Panc1 (cell line): ENCODE measurements around the gene ROCK2. TPM values are rescaled to one million over a fixed set of nuclear protein-coding genes. Genes with fewer than 3 reads are reported as not detected.

Experiments
- ATAC-seq: fragments of 200-7000 bp; cut with Tn5 transposase; 2 replicates; pipeline ENCODE4 v1.9.1; 2020; ENCODE audit warnings: mild to moderate bottlenecking, moderate library complexity
- BruUV-seq: library from RNA; stranded (reverse); fragments of 400-500 nt; replicated peaks from 2 replicates; lab custom pipeline; 2021; lab: Mats Ljungman, UMichigan
- CTCF ChIA-PET: fragments of 300-600 bp; sonication (Branson Sonifier 250); formaldehyde crosslinking; loops from one replicate; lab custom pipeline; 2022; ENCODE audit warnings: antibody characterized with exemption; lab: Charles Lee
- POLR2A ChIA-PET: fragments of 300-600 bp; sonication (Branson Sonifier 250); formaldehyde crosslinking; loops from one replicate; lab custom pipeline; 2022; ENCODE audit warnings: antibody characterized with exemption; lab: Charles Lee
- DNase-seq: peaks from one replicate; pipeline ENCODE4 v3.0.0-alpha.2; 2010; ENCODE audit warnings: low read depth, low spot score
- H3K27ac ChIP-seq: 2 replicates; pipeline ENCODE4 v1.5.1; 2011; ENCODE audit warnings: mild to moderate bottlenecking, low read length, inconsistent platforms
- H3K27me3 ChIP-seq: fragments of 200-500 bp; sonication (Bioruptor generic); 2 replicates; pipeline ENCODE4 v1.6.0; 2014; ENCODE audit warnings: low read length, inconsistent platforms; ENCODE audit not compliant: control insufficient read depth, insufficient read depth
- H3K36me3 ChIP-seq: fragments of 200-500 bp; sonication (Bioruptor generic); 2 replicates; pipeline ENCODE4 v1.5.1; 2014; ENCODE audit warnings: inconsistent platforms, mild to moderate bottlenecking, low read length, moderate library complexity; ENCODE audit not compliant: control insufficient read depth, insufficient read depth
- H3K4me1 ChIP-seq: 2 replicates; pipeline ENCODE4 v1.5.1; 2011; ENCODE audit warnings: inconsistent platforms, mild to moderate bottlenecking, low read length, moderate library complexity; ENCODE audit not compliant: control insufficient read depth, insufficient read depth
- H3K4me3 ChIP-seq, 2 experiments: 2 replicates each; pipeline ENCODE4 v1.5.1; 2011 to 2012; ENCODE audit warnings: low read depth in 2 of 2, low read length in 2 of 2, mild to moderate bottlenecking in 2 of 2, inconsistent platforms in 1 of 2, moderate library complexity in 1 of 2
- H3K9me3 ChIP-seq: fragments of 200-500 bp; sonication (Bioruptor generic); 2 replicates; pipeline ENCODE4 v1.5.1; 2014; ENCODE audit warnings: low read depth, mild to moderate bottlenecking, inconsistent platforms, low read length, moderate library complexity; ENCODE audit not compliant: control insufficient read depth, insufficient read depth
- POLR2AphosphoS5 ChIP-seq: IDR thresholded peaks from 2 replicates; pipeline ENCODE4 v1.6.1; 2012; ENCODE audit warnings: mild to moderate bottlenecking, low read depth, low read length, moderate library complexity
- SIN3A ChIP-seq: IDR thresholded peaks from 2 replicates; pipeline ENCODE4 v1.6.1; 2012; ENCODE audit warnings: low read depth, mild to moderate bottlenecking, low read length, moderate library complexity, borderline replicate concordance; ENCODE audit not compliant: insufficient read depth
- TCF7L2 ChIP-seq: IDR thresholded peaks from 2 replicates; pipeline ENCODE4 v1.6.1; 2011; ENCODE audit warnings: mild to moderate bottlenecking, low read depth, low read length, inconsistent platforms
- in situ Hi-C: cut with HindIII; loops from 2 replicates; pipeline ENCODE4 v1.10.0; 2016; ENCODE audit warnings: low sequenced_read_pairs, low pct_unique_long_range_greater_than_20kb
- intact Hi-C: fragments of 100-400 bp; cut with micrococcal nuclease; formaldehyde crosslinking; loops from one replicate; pipeline ENCODE4 v1.10.0; 2022; ENCODE audit not compliant: unreplicated experiment
- total RNA-seq: library from RNA; stranded (reverse); gene quantifications from one replicate; pipeline ENCODE4 v1.2.1, GENCODE V29; 2021; ENCODE audit not compliant: unreplicated experiment
- TF ChIP-seq, protein P1 (sequence below), 2 experiments: IDR thresholded peaks; 2 replicates each; pipeline ENCODE4 v1.6.1; 2011 to 2012; ENCODE audit warnings: low read depth in 2 of 2, control low read depth in 1 of 2, low read length in 1 of 2, mild to moderate bottlenecking in 1 of 2, moderate library complexity in 1 of 2; ENCODE audit not compliant: insufficient read depth in 1 of 2
- TF ChIP-seq, protein P2 (sequence below): fragments of 450-650 bp; IDR thresholded peaks from 2 replicates; pipeline ENCODE4 v1.5.1; 2017; ENCODE audit warnings: mild to moderate bottlenecking

Gene ROCK2
- total RNA-seq, 1 experiment from 2014 or later: 47.9 TPM

DNA sequence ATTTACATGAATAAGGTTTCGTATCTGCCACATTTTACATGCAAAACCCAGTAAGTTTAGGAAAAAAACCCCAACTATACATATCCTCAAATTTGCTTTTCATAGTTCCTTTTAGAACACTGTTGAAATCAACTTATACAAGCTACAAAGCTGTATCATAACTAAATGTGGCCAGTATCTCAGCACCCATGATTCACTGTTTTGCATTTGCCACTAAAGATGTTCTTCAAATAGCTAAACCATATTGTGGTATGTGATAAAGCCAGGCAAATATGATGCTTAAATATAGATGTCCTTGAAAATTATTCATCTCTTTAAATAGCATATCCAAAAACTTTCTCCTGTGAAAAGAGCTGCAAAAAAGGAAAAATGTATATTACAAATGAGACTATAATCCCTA, 29.9 kb downstream of the ROCK2 start:
- in situ Hi-C loops (no loop called here), intact Hi-C loops (no loop called here)
- Histone ChIP-seq H3K9me3 (no peaks in the 10 kb centered on the region), H3K36me3 (no peaks in the 10 kb centered on the region), H3K4me3 (no peak overlapping the region), H3K4me1 (no peaks in the 10 kb centered on the region; the same call in 1 of the 2 replicates), H3K27ac (no peak overlapping the region), H3K27me3 (no peaks in the 10 kb centered on the region)
- ATAC-seq: no peak
- TF ChIP-seq TCF7L2 (no peak), POLR2AphosphoS5 (no peak), SIN3A (no peak)
- TF ChIP-seq, protein P1, sequence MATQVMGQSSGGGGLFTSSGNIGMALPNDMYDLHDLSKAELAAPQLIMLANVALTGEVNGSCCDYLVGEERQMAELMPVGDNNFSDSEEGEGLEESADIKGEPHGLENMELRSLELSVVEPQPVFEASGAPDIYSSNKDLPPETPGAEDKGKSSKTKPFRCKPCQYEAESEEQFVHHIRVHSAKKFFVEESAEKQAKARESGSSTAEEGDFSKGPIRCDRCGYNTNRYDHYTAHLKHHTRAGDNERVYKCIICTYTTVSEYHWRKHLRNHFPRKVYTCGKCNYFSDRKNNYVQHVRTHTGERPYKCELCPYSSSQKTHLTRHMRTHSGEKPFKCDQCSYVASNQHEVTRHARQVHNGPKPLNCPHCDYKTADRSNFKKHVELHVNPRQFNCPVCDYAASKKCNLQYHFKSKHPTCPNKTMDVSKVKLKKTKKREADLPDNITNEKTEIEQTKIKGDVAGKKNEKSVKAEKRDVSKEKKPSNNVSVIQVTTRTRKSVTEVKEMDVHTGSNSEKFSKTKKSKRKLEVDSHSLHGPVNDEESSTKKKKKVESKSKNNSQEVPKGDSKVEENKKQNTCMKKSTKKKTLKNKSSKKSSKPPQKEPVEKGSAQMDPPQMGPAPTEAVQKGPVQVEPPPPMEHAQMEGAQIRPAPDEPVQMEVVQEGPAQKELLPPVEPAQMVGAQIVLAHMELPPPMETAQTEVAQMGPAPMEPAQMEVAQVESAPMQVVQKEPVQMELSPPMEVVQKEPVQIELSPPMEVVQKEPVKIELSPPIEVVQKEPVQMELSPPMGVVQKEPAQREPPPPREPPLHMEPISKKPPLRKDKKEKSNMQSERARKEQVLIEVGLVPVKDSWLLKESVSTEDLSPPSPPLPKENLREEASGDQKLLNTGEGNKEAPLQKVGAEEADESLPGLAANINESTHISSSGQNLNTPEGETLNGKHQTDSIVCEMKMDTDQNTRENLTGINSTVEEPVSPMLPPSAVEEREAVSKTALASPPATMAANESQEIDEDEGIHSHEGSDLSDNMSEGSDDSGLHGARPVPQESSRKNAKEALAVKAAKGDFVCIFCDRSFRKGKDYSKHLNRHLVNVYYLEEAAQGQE (IDR thresholded peaks at IDR 0.05; ENCODE audit: insufficient read depth in 1 of 2, low read depth in 2 of 2, low read length in 1 of 2): no peak
- TF ChIP-seq, protein P2, sequence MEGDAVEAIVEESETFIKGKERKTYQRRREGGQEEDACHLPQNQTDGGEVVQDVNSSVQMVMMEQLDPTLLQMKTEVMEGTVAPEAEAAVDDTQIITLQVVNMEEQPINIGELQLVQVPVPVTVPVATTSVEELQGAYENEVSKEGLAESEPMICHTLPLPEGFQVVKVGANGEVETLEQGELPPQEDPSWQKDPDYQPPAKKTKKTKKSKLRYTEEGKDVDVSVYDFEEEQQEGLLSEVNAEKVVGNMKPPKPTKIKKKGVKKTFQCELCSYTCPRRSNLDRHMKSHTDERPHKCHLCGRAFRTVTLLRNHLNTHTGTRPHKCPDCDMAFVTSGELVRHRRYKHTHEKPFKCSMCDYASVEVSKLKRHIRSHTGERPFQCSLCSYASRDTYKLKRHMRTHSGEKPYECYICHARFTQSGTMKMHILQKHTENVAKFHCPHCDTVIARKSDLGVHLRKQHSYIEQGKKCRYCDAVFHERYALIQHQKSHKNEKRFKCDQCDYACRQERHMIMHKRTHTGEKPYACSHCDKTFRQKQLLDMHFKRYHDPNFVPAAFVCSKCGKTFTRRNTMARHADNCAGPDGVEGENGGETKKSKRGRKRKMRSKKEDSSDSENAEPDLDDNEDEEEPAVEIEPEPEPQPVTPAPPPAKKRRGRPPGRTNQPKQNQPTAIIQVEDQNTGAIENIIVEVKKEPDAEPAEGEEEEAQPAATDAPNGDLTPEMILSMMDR: no peak
- CTCF ChIA-PET: no interaction called here
- no TSS peak for BruUV-seq
- POLR2A ChIA-PET: interaction anchor here (0.7 kb wide), 1 partner anchor 11 kb away, joined by 3 read pairs; no protein-coding TSS in a partner anchor
- no peak for DNase-seq

GRCh38 chr2:11312770-11313471, 31.5 kb downstream of the ROCK2 start:
- intact Hi-C loops: no loop called here
- Histone ChIP-seq H3K36me3 (no peaks in the 10 kb centered on the region), H3K4me3 (no peak overlapping the region), H3K9me3 (no peaks in the 10 kb centered on the region), H3K27ac (no peak overlapping the region), H3K4me1 (no peaks in the 10 kb centered on the region; the same call in 1 of the 2 replicates), H3K27me3 (no peaks in the 10 kb centered on the region)
- CTCF ChIA-PET: no interaction called here
- DNase-seq (no peak), ATAC-seq (no peak)
- POLR2A ChIA-PET: no interaction called here
- TF ChIP-seq TCF7L2: no peak
- no peak for TF ChIP-seq SIN3A
- TF ChIP-seq, protein P1 (IDR thresholded peaks at IDR 0.05; ENCODE audit: insufficient read depth in 1 of 2, low read depth in 2 of 2, low read length in 1 of 2): no peak
- TF ChIP-seq, protein P2: no peak
- no peak for TF ChIP-seq POLR2AphosphoS5
- in situ Hi-C loops: no loop called here
- BruUV-seq: no TSS peak
